ENCODE measurements around the gene DIP2C. TPM values are rescaled to one million over a fixed set of nuclear protein-coding genes. Genes with fewer than 3 reads are reported as not detected.
A peak's percentile ranks its signal among the peaks of the same experiment; 100 is the strongest.
"Not testable (repeated sequence)": the region's sequence is repeated elsewhere in the genome, so short reads cannot be mapped to it uniquely, and the experiment has no call there.

Gene DIP2C
- total RNA-seq, 4 donors from 2014 or later: 10.5 to 40.5 (median 19.5) TPM

DNA sequence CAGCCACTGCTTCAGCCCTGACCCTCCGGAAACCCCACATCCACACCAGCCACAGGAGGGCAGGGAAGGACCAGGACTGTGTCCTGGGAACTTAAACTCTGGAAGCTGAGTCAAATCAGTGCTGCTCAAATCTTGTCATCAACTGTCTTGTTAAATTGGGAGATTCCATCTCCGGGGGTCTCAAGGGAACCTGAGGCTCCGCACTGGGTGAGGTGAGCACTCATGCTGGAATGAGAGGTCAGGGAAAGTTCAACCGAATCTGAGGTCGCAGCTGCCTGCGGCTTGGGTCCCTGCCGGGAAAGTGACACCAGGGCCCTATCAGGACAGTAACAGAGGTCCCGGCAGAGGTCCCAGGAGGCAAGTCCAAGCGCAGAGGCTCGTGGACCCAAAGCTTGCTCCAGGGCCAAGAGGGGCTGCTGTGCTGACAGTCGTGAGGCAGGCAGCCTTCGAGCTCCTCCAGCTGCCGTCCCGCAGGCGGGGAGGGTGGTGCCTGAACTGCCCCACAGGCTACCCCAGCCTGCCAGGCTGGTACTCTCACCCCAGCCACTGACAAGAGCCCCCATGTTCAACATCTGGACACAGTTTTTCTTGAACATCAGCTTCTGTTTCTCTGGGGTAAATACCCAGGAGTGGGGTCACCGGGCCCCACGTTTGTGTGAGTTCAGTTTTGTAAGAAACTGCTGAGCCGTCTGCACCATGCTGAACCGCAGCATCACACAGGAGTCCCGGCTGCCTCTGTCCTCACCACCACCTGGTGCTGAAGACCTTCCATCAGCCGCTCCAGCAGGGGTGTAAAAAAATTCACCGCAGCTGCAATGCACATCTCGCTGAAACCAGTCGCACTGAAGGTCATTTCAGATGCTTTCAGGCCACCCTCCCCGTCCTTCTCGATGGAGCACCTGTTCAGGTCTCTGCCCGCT, 101.0 kb downstream of the DIP2C start:
- H3K9me3 ChIP-seq: no peaks in the 10 kb centered on the region
- no peaks in the 10 kb centered on the region for H3K36me3 ChIP-seq
- no peak for DNase-seq
- H3K4me1 ChIP-seq: peaks cover 0 to 3% of the 10 kb centered on the region in 2 donors
- H3K27me3 ChIP-seq: no peaks in the 10 kb centered on the region
- no peak overlapping the region for H3K27ac ChIP-seq
- TF ChIP-seq, protein P1, sequence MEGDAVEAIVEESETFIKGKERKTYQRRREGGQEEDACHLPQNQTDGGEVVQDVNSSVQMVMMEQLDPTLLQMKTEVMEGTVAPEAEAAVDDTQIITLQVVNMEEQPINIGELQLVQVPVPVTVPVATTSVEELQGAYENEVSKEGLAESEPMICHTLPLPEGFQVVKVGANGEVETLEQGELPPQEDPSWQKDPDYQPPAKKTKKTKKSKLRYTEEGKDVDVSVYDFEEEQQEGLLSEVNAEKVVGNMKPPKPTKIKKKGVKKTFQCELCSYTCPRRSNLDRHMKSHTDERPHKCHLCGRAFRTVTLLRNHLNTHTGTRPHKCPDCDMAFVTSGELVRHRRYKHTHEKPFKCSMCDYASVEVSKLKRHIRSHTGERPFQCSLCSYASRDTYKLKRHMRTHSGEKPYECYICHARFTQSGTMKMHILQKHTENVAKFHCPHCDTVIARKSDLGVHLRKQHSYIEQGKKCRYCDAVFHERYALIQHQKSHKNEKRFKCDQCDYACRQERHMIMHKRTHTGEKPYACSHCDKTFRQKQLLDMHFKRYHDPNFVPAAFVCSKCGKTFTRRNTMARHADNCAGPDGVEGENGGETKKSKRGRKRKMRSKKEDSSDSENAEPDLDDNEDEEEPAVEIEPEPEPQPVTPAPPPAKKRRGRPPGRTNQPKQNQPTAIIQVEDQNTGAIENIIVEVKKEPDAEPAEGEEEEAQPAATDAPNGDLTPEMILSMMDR (IDR thresholded peaks at IDR 0.05): no peak
- no peak for TF ChIP-seq POLR2A (IDR thresholded peaks at IDR 0.05)
- intact Hi-C loops (cut with DNase I; ENCODE audit: low total_unique reads): no loop called here
- H3K4me3 ChIP-seq: no peak overlapping the region

DNA sequence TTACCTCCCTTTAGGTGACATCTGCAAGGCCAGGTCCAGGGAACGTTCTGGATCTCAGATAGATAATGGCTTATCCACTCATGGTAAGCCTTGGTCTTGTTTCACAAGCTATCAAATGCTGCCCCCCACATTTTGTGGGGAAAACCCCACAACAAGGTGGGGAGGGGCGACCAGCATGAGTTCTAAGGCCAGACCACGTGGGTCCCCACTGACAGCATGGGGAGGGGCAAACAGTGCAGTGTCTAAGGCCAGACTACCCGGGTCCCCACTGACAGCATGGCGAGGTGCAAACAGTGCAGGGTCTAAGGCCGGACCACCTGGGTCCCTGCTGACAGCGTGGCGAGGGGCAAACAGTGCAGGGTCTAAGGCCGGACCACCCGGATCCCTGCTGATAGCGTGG, 102.8 kb downstream of the DIP2C start:
- H3K9me3 ChIP-seq: no peaks in the 10 kb centered on the region
- no peak overlapping the region for H3K4me3 ChIP-seq
- intact Hi-C loops (cut with DNase I; ENCODE audit: low total_unique reads): no loop called here
- no peaks in the 10 kb centered on the region for H3K4me1 ChIP-seq
- DNase-seq: no peak
- no peaks in the 10 kb centered on the region for H3K27me3 ChIP-seq
- TF ChIP-seq, protein P1 (IDR thresholded peaks at IDR 0.05): no peak
- no peak for TF ChIP-seq POLR2A (IDR thresholded peaks at IDR 0.05)
- H3K27ac ChIP-seq: no peak overlapping the region
- no peaks in the 10 kb centered on the region for H3K36me3 ChIP-seq

DNA sequence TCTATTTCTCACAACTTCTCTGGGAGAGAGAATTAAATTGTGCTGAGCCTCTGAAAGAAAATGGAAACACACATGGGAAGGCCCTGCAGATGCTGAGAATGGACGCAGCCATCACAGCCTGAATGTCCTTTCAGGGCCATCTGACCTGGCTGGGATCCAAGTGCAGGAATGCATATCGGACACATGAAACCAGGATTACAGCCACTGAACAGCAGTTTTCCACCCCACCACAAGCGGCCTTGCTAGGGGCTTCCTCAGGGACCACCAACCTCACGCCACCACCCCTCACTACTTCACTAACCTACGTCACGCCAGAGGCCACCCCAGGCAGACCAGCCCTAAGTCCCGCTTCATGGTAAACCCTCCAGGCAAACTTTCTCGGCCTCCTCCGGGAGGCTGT, 103.3 kb downstream of the DIP2C start:
- H3K36me3 ChIP-seq: no peaks in the 10 kb centered on the region
- H3K9me3 ChIP-seq: no peaks in the 10 kb centered on the region
- peak in 1 of 2 donors; percentile 19 for DNase-seq
- H3K27me3 ChIP-seq: no peaks in the 10 kb centered on the region
- TF ChIP-seq POLR2A (IDR thresholded peaks at IDR 0.05): no peak
- TF ChIP-seq, protein P1 (IDR thresholded peaks at IDR 0.05): no peak
- H3K27ac ChIP-seq: no peak overlapping the region
- no peak overlapping the region for H3K4me3 ChIP-seq
- intact Hi-C loops (cut with DNase I; ENCODE audit: low total_unique reads): no loop called here
- H3K4me1 ChIP-seq: no peaks in the 10 kb centered on the region

DNA sequence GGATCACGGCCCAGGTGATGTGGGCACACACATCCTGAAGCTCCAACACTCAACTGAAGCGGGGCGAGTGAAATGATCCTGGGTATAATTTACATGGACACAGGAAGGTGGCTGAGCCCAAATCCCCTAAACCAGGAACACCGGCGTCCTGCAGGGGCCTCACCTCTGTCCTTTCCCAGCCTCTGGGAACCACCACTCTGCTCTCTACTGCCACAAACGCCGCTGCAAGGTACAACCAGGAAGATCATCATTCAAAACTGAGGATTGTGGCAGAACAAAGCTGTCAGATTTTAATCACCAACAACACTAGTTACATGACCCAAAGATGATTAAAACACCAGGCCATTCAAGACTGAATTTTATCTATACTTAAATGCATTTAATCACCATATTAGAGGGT, 104.0 kb downstream of the DIP2C start:
- H3K27me3 ChIP-seq: no peaks in the 10 kb centered on the region
- TF ChIP-seq, protein P1 (IDR thresholded peaks at IDR 0.05): no peak
- no peak for TF ChIP-seq POLR2A (IDR thresholded peaks at IDR 0.05)
- no peaks in the 10 kb centered on the region for H3K36me3 ChIP-seq
- H3K27ac ChIP-seq: no peak overlapping the region
- DNase-seq: no peak
- H3K9me3 ChIP-seq: no peaks in the 10 kb centered on the region
- H3K4me1 ChIP-seq: no peaks in the 10 kb centered on the region
- intact Hi-C loops (cut with DNase I; ENCODE audit: low total_unique reads): no loop called here
- H3K4me3 ChIP-seq: no peak overlapping the region

DNA sequence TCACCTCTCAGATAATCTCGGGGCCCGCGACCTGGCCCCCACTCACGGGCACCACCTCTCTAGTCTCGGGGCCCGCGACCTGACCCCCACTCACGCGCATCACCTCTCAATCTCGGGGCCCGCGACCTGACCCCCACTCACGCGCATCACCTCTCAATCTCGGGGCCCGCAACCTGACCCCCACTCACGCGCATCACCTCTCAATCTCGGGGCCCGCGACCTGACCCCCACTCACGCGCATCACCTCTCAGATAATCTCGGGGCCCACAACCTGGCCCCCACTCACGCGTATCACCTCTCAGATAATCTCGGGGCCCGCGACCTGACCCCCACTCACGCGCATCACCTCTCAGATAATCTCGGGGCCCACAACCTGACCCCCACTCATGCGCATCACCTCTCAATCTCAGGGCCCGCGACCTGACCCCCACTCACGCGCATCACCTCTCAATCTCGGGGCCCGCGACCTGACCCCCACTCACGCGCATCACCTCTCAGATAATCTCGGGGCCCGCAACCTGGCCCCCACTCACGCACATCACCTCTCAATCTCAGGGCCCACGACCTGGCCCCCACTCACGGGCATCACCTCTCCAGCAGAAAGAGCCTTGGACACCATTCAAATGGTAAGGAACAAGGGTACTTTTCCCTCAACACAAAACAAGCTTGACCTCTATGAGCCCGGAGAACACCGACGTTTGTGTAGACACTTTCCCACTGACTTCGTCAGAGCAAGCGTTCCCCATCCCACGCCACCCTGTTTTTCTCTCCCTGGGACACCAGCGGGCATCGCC, 104.8 kb downstream of the DIP2C start:
- H3K27ac ChIP-seq; DNase-seq; H3K4me1 ChIP-seq; intact Hi-C loops (cut with DNase I; ENCODE audit: low total_unique reads); H3K9me3 ChIP-seq; H3K4me3 ChIP-seq; H3K27me3 ChIP-seq; H3K36me3 ChIP-seq: not testable (repeated sequence)
